ENCODE measurements around the gene SNAP91. TPM values are rescaled to one million over a fixed set of nuclear protein-coding genes. Genes with fewer than 3 reads are reported as not detected.

Gene SNAP91
- total and polyA plus RNA-seq, 2 donors, result 0.66 TPM

DNA sequence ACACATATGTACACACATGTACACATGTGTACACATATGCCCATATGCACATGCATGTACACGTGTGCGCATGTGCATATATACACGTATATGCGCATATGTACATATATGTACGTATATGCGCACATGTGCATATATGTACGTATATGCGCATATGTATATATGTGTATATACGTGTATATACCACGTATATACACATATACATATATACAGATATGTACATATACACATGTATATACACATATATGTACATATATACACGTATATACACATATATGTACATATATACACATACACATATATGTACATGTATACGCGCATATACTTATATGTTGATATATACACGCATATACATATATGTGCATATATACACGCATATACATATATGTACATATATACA is 8.9 kb upstream of the SNAP91 start:
- H3K4me3 ChIP-seq (ENCODE audit: low read length in 2 of 2), result no peak overlapping the region
- no peaks in the 10 kb centered on the region for H3K27me3 ChIP-seq (ENCODE audit: control insufficient read depth in 2 of 2, insufficient read depth in 1 of 2, low read length in 1 of 2)
- no peaks in the 10 kb centered on the region for H3K36me3 ChIP-seq (ENCODE audit: control insufficient read depth in 2 of 2, insufficient read depth in 2 of 2, low read length in 1 of 2)
- 80% methylated on average over 15 of the region's 15 CpGs for WGBS
- no peak overlapping the region for H3K27ac ChIP-seq (ENCODE audit: low read depth in 1 of 2, low read length in 1 of 2)
- DNase-seq (ENCODE audit: low read depth in 6 of 9, low spot score in 9 of 9), result no peak
- no peaks in the 10 kb centered on the region for H3K4me1 ChIP-seq (ENCODE audit: control insufficient read depth in 2 of 2, insufficient read depth in 2 of 2, low read length in 2 of 2)
- H3K9me3 ChIP-seq (ENCODE audit: control insufficient read depth in 2 of 2, insufficient read depth in 1 of 2, low read length in 1 of 2), result peaks cover 0 to 3% of the 10 kb centered on the region in 2 donors

DNA sequence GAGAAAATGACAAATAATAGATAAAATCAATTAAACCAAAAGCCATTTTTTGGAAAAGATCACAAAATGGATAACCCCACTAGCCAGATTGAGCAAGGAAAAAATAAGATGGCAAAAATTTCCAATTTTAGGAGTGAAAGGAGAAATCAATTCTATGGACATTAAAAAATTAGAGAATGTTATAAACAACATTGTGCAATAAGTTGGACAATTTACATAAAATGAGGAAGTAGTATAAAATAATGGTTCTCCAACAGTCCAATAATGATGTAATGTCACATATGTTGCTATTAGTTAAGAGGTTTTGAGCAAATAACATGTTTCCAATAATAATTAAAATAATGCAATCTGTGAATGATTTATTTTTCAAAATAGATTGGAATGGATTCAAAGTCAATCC is 3.1 kb upstream of the SNAP91 start:
- Histone ChIP-seq H3K27me3 (ENCODE audit: control insufficient read depth in 2 of 2, insufficient read depth in 1 of 2, low read length in 1 of 2) (peaks cover 33 to 38% of the 10 kb centered on the region in 2 donors), H3K4me3 (ENCODE audit: low read length in 2 of 2) (no peak overlapping the region), H3K36me3 (ENCODE audit: control insufficient read depth in 2 of 2, insufficient read depth in 2 of 2, low read length in 1 of 2) (no peaks in the 10 kb centered on the region), H3K27ac (ENCODE audit: low read depth in 1 of 2, low read length in 1 of 2) (no peak overlapping the region), H3K4me1 (ENCODE audit: control insufficient read depth in 2 of 2, insufficient read depth in 2 of 2, low read length in 2 of 2) (no peaks in the 10 kb centered on the region), H3K9me3 (ENCODE audit: control insufficient read depth in 2 of 2, insufficient read depth in 1 of 2, low read length in 1 of 2) (peaks cover 0 to 3% of the 10 kb centered on the region in 2 donors)
- DNase-seq (ENCODE audit: low read depth in 6 of 9, low spot score in 9 of 9), result no peak

- Histone ChIP-seq H3K9me3 (ENCODE audit: control insufficient read depth in 2 of 2, insufficient read depth in 1 of 2, low read length in 1 of 2) (peaks cover 0 to 2% of the 10 kb centered on the region in 2 donors), H3K4me3 (ENCODE audit: low read length in 2 of 2) (no peak overlapping the region), H3K27ac (ENCODE audit: low read depth in 1 of 2, low read length in 1 of 2) (no peak overlapping the region), H3K4me1 (ENCODE audit: control insufficient read depth in 2 of 2, insufficient read depth in 2 of 2, low read length in 2 of 2) (no peaks in the 10 kb centered on the region), H3K27me3 (ENCODE audit: control insufficient read depth in 2 of 2, insufficient read depth in 1 of 2, low read length in 1 of 2) (peaks cover 41 to 50% of the 10 kb centered on the region in 2 donors), H3K36me3 (ENCODE audit: control insufficient read depth in 2 of 2, insufficient read depth in 2 of 2, low read length in 1 of 2) (no peaks in the 10 kb centered on the region)
- DNase-seq (ENCODE audit: low read depth in 6 of 9, low spot score in 9 of 9), result no peak
- 36% methylated on average over 8 of the region's 8 CpGs for WGBS
Observed at GRCh38 chr6:83709748-83710050, 798 bp upstream of the SNAP91 start.

- Histone ChIP-seq H3K27me3 (ENCODE audit: control insufficient read depth in 2 of 2, insufficient read depth in 1 of 2, low read length in 1 of 2) (peaks cover 41 to 50% of the 10 kb centered on the region in 2 donors), H3K27ac (ENCODE audit: low read depth in 1 of 2, low read length in 1 of 2) (no peak overlapping the region), H3K9me3 (ENCODE audit: control insufficient read depth in 2 of 2, insufficient read depth in 1 of 2, low read length in 1 of 2) (peaks cover 0 to 2% of the 10 kb centered on the region in 2 donors), H3K4me3 (ENCODE audit: low read length in 2 of 2) (peak overlapping the region in 1 of 2 donors; percentile 35), H3K4me1 (ENCODE audit: control insufficient read depth in 2 of 2, insufficient read depth in 2 of 2, low read length in 2 of 2) (no peaks in the 10 kb centered on the region), H3K36me3 (ENCODE audit: control insufficient read depth in 2 of 2, insufficient read depth in 2 of 2, low read length in 1 of 2) (no peaks in the 10 kb centered on the region)
- under 1% methylated on average over 52 of the region's 52 CpGs for WGBS
- no peak for DNase-seq (ENCODE audit: low read depth in 6 of 9, low spot score in 9 of 9)
Observed at GRCh38 chr6:83708546-83708969, 343 bp downstream of the SNAP91 start.

GRCh38 chr6:83707829-83708545 is 914 bp downstream of the SNAP91 start:
- Histone ChIP-seq H3K4me1 (ENCODE audit: control insufficient read depth in 2 of 2, insufficient read depth in 2 of 2, low read length in 2 of 2) (no peaks in the 10 kb centered on the region), H3K27me3 (ENCODE audit: control insufficient read depth in 2 of 2, insufficient read depth in 1 of 2, low read length in 1 of 2) (peaks cover 41 to 50% of the 10 kb centered on the region in 2 donors), H3K36me3 (ENCODE audit: control insufficient read depth in 2 of 2, insufficient read depth in 2 of 2, low read length in 1 of 2) (no peaks in the 10 kb centered on the region), H3K4me3 (ENCODE audit: low read length in 2 of 2) (no peak overlapping the region), H3K27ac (ENCODE audit: low read depth in 1 of 2, low read length in 1 of 2) (no peak overlapping the region), H3K9me3 (ENCODE audit: control insufficient read depth in 2 of 2, insufficient read depth in 1 of 2, low read length in 1 of 2) (peaks cover 0 to 2% of the 10 kb centered on the region in 2 donors)
- 5% methylated on average over 53 of the region's 53 CpGs for WGBS
- no peak for DNase-seq (ENCODE audit: low read depth in 6 of 9, low spot score in 9 of 9)

GRCh38 chr6:83702749-83703148 is 6.2 kb downstream of the SNAP91 start:
- Histone ChIP-seq H3K27me3 (ENCODE audit: control insufficient read depth in 2 of 2, insufficient read depth in 1 of 2, low read length in 1 of 2) (peaks cover 16 to 20% of the 10 kb centered on the region in 2 donors), H3K4me1 (ENCODE audit: control insufficient read depth in 2 of 2, insufficient read depth in 2 of 2, low read length in 2 of 2) (no peaks in the 10 kb centered on the region), H3K9me3 (ENCODE audit: control insufficient read depth in 2 of 2, insufficient read depth in 1 of 2, low read length in 1 of 2) (no peaks in the 10 kb centered on the region), H3K4me3 (ENCODE audit: low read length in 2 of 2) (no peak overlapping the region), H3K36me3 (ENCODE audit: control insufficient read depth in 2 of 2, insufficient read depth in 2 of 2, low read length in 1 of 2) (no peaks in the 10 kb centered on the region), H3K27ac (ENCODE audit: low read depth in 1 of 2, low read length in 1 of 2) (no peak overlapping the region)
- DNase-seq (ENCODE audit: low read depth in 6 of 9, low spot score in 9 of 9), result no peak
- 78% methylated on average over 2 of the region's 2 CpGs for WGBS

DNA sequence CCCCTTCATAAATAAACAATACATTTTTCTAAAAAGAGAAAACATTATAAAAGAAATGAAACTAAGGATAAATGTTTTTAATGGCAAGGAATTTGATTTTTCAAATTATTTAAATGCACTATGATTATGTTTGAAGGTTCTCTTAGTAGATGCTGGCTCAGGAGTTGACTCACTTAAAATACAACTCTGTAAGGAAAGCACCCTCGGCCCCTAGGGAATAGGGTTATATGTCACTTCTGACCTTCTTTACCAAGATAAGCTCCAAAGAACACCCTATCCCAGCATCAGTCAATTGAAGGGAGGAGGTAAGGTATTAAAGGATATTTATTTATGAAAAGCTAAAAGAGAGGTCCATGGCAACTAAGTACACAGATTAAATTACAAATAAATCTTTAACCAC is 6.8 kb downstream of the SNAP91 start:
- Histone ChIP-seq H3K36me3 (ENCODE audit: control insufficient read depth in 2 of 2, insufficient read depth in 2 of 2, low read length in 1 of 2) (no peaks in the 10 kb centered on the region), H3K9me3 (ENCODE audit: control insufficient read depth in 2 of 2, insufficient read depth in 1 of 2, low read length in 1 of 2) (no peaks in the 10 kb centered on the region), H3K27me3 (ENCODE audit: control insufficient read depth in 2 of 2, insufficient read depth in 1 of 2, low read length in 1 of 2) (peaks cover 9 to 13% of the 10 kb centered on the region in 2 donors), H3K27ac (ENCODE audit: low read depth in 1 of 2, low read length in 1 of 2) (no peak overlapping the region), H3K4me1 (ENCODE audit: control insufficient read depth in 2 of 2, insufficient read depth in 2 of 2, low read length in 2 of 2) (no peaks in the 10 kb centered on the region), H3K4me3 (ENCODE audit: low read length in 2 of 2) (no peak overlapping the region)
- no peak for DNase-seq (ENCODE audit: low read depth in 6 of 9, low spot score in 9 of 9)
- 85% methylated on average over 1 of the region's 1 CpG for WGBS

DNA sequence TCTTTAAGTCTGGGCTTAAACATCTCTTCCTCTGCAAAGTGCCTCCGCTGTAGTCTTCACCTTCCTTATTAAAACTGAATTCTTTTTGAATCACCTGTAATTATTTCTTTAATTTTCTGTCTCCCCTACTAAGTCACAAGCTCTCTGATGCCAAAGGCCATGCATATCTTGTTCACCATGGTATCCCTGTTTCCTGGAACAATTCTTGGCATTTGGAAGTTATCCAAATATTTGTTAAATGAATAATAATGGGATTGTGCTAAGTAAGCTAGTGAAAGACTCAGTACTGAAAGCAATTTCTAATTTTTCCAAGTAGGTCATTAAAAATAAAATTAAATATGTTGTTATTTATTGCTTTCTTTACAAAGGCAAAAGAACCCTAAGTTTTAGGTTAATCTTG is 12.2 kb downstream of the SNAP91 start:
- no peak overlapping the region for H3K4me3 ChIP-seq (ENCODE audit: low read length in 2 of 2)
- no peaks in the 10 kb centered on the region for H3K9me3 ChIP-seq (ENCODE audit: control insufficient read depth in 2 of 2, insufficient read depth in 1 of 2, low read length in 1 of 2)
- H3K27ac ChIP-seq (ENCODE audit: low read depth in 1 of 2, low read length in 1 of 2), result no peak overlapping the region
- H3K4me1 ChIP-seq (ENCODE audit: control insufficient read depth in 2 of 2, insufficient read depth in 2 of 2, low read length in 2 of 2), result no peaks in the 10 kb centered on the region
- no peak for DNase-seq (ENCODE audit: low read depth in 6 of 9, low spot score in 9 of 9)
- no peaks in the 10 kb centered on the region for H3K36me3 ChIP-seq (ENCODE audit: control insufficient read depth in 2 of 2, insufficient read depth in 2 of 2, low read length in 1 of 2)
- no peaks in the 10 kb centered on the region for H3K27me3 ChIP-seq (ENCODE audit: control insufficient read depth in 2 of 2, insufficient read depth in 1 of 2, low read length in 1 of 2)
- 93% methylated on average over 1 of the region's 1 CpG for WGBS

GRCh38 chr6:83685481-83685880 is 23.4 kb downstream of the SNAP91 start:
- Histone ChIP-seq H3K4me3 (ENCODE audit: low read length in 2 of 2) (no peak overlapping the region), H3K27me3 (ENCODE audit: control insufficient read depth in 2 of 2, insufficient read depth in 1 of 2, low read length in 1 of 2) (no peaks in the 10 kb centered on the region), H3K27ac (ENCODE audit: low read depth in 1 of 2, low read length in 1 of 2) (no peak overlapping the region), H3K36me3 (ENCODE audit: control insufficient read depth in 2 of 2, insufficient read depth in 2 of 2, low read length in 1 of 2) (no peaks in the 10 kb centered on the region), H3K9me3 (ENCODE audit: control insufficient read depth in 2 of 2, insufficient read depth in 1 of 2, low read length in 1 of 2) (no peaks in the 10 kb centered on the region), H3K4me1 (ENCODE audit: control insufficient read depth in 2 of 2, insufficient read depth in 2 of 2, low read length in 2 of 2) (no peaks in the 10 kb centered on the region)
- WGBS, result 97% methylated on average over 3 of the region's 3 CpGs
- no peak for DNase-seq (ENCODE audit: low read depth in 6 of 9, low spot score in 9 of 9)

All from thymus (tissue), 11 donors.